Measurements from ENCODE around the gene RPS15. TPM values are rescaled to one million over a fixed set of nuclear protein-coding genes. Genes with fewer than 3 reads are reported as not detected.
A peak's percentile ranks its signal among the peaks of the same experiment; 100 is the strongest.

RPS15 gene
- total and polyA plus RNA-seq, 4 donors = 296 to 954 (median 414) TPM

- Histone ChIP-seq H3K9ac (ENCODE audit: low read depth in 1 of 2, low read length in 2 of 2) (no peak overlapping the region), H3K4me3 (ENCODE audit: low read depth in 1 of 3, low read length in 3 of 3) (no peak overlapping the region), H3K4me1 (ENCODE audit: control insufficient read depth in 4 of 4, insufficient read depth in 4 of 4, low read length in 3 of 4) (peaks cover 9 to 40% (median 27%) of the 10 kb centered on the region in 4 donors), H3K9me3 (ENCODE audit: control insufficient read depth in 4 of 4, low read length in 3 of 4) (no peaks in the 10 kb centered on the region), H3K27ac (ENCODE audit: low read depth in 1 of 2, low read length in 2 of 2) (no peak overlapping the region), H3K27me3 (ENCODE audit: control insufficient read depth in 4 of 4, insufficient read depth in 4 of 4, low read length in 3 of 4) (no peaks in the 10 kb centered on the region), H3K36me3 (ENCODE audit: control insufficient read depth in 4 of 4, insufficient read depth in 3 of 4, low read depth in 1 of 4, low read length in 3 of 4) (peaks cover 0 to 5% (median 2%) of the 10 kb centered on the region in 4 donors)
- no peak for TF ChIP-seq CTCF (IDR thresholded peaks at IDR 0.05; ENCODE audit: low read depth, low read length, missing input control)
- no peak for TF ChIP-seq RXRA (IDR thresholded peaks at IDR 0.05)
- TF ChIP-seq RAD21 (IDR thresholded peaks at IDR 0.05) = no peak
- no peak for TF ChIP-seq GABPA (IDR thresholded peaks at IDR 0.05 in 1 of 2, conservative IDR thresholded peaks at IDR 0.05 in 1 of 2)
- TF ChIP-seq FOXA2 (IDR thresholded peaks at IDR 0.05) = no peak
- TF ChIP-seq, protein P1, sequence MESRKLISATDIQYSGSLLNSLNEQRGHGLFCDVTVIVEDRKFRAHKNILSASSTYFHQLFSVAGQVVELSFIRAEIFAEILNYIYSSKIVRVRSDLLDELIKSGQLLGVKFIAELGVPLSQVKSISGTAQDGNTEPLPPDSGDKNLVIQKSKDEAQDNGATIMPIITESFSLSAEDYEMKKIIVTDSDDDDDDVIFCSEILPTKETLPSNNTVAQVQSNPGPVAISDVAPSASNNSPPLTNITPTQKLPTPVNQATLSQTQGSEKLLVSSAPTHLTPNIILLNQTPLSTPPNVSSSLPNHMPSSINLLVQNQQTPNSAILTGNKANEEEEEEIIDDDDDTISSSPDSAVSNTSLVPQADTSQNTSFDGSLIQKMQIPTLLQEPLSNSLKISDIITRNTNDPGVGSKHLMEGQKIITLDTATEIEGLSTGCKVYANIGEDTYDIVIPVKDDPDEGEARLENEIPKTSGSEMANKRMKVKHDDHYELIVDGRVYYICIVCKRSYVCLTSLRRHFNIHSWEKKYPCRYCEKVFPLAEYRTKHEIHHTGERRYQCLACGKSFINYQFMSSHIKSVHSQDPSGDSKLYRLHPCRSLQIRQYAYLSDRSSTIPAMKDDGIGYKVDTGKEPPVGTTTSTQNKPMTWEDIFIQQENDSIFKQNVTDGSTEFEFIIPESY (IDR thresholded peaks at IDR 0.05) = no peak
- no peak for TF ChIP-seq NR2F2 (IDR thresholded peaks at IDR 0.05)
- no peak for TF ChIP-seq JUND (IDR thresholded peaks at IDR 0.05)
- no peak for TF ChIP-seq HNF4A (conservative IDR thresholded peaks at IDR 0.05)
- TF ChIP-seq FOXA1 (IDR thresholded peaks at IDR 0.05) = no peak
- TF ChIP-seq, protein P2, sequence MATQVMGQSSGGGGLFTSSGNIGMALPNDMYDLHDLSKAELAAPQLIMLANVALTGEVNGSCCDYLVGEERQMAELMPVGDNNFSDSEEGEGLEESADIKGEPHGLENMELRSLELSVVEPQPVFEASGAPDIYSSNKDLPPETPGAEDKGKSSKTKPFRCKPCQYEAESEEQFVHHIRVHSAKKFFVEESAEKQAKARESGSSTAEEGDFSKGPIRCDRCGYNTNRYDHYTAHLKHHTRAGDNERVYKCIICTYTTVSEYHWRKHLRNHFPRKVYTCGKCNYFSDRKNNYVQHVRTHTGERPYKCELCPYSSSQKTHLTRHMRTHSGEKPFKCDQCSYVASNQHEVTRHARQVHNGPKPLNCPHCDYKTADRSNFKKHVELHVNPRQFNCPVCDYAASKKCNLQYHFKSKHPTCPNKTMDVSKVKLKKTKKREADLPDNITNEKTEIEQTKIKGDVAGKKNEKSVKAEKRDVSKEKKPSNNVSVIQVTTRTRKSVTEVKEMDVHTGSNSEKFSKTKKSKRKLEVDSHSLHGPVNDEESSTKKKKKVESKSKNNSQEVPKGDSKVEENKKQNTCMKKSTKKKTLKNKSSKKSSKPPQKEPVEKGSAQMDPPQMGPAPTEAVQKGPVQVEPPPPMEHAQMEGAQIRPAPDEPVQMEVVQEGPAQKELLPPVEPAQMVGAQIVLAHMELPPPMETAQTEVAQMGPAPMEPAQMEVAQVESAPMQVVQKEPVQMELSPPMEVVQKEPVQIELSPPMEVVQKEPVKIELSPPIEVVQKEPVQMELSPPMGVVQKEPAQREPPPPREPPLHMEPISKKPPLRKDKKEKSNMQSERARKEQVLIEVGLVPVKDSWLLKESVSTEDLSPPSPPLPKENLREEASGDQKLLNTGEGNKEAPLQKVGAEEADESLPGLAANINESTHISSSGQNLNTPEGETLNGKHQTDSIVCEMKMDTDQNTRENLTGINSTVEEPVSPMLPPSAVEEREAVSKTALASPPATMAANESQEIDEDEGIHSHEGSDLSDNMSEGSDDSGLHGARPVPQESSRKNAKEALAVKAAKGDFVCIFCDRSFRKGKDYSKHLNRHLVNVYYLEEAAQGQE (IDR thresholded peaks at IDR 0.05) = no peak
- no peak for TF ChIP-seq YY1 (IDR thresholded peaks at IDR 0.05)
- no peak for DNase-seq (ENCODE audit: low spot score)
- 67% methylated on average over 25 of the region's 25 CpGs for WGBS
Observed at GRCh38 chr19:1402411-1403070, 35.7 kb upstream of the RPS15 start.

DNA sequence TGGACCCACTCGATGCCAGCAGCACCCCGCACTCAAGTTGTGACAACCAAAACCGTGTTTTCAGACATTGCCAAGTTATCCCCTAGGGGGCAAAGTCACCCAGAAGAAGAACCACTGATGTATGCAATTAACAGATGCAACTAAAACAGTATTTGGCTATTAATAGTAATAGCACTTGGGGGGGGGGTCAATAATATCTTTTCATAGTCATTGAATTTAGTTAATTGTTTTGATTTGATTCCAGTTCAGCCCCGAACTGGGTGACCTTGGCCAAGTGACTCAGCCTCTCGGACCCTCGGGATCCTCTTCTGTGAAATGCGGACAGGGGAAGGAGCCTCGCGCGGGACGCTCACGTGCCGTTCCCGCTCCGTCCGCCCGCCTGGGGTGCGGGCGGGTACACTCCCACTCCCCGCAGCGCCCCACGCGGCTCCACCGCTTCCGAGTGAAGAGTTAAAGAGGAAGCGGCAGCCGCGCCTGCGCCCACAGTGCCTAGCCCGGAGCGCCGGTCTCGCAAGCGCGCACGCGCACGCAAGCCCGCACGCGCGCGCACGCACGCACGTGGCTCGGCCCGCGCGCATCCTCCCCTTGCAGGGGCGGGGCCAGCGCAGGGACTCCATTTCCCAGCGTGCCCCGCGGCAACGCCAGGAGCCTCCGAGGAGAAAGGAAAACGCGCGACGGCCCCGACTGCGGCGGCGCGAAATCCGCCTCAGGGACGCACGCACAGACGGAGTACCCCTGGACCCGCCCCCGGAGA, 31.2 kb upstream of the RPS15 start:
- peak; percentile 99 for DNase-seq (ENCODE audit: low spot score)
- peak; percentile 60 to 64 for TF ChIP-seq RAD21 (IDR thresholded peaks at IDR 0.05)
- peak; percentile 14 for TF ChIP-seq SP1 (IDR thresholded peaks at IDR 0.05)
- peak; percentile 39 for TF ChIP-seq CTCF (IDR thresholded peaks at IDR 0.05; ENCODE audit: low read depth, low read length, missing input control)
- TF ChIP-seq RXRA (IDR thresholded peaks at IDR 0.05) = peak in 1 of 2 donors; percentile 12
- TF ChIP-seq TAF1 (conservative IDR thresholded peaks at IDR 0.05) = no peak
- TF ChIP-seq FOXA1 (IDR thresholded peaks at IDR 0.05) = no peak
- TF ChIP-seq, protein P2 (IDR thresholded peaks at IDR 0.05) = peak; percentile 33
- TF ChIP-seq GABPA (IDR thresholded peaks at IDR 0.05 in 1 of 2, conservative IDR thresholded peaks at IDR 0.05 in 1 of 2) = no peak
- TF ChIP-seq HNF4A (conservative IDR thresholded peaks at IDR 0.05) = peak; percentile 13 to 58
- peak; percentile 47 for TF ChIP-seq YY1 (IDR thresholded peaks at IDR 0.05)
- Histone ChIP-seq H3K9me3 (ENCODE audit: control insufficient read depth in 4 of 4, low read length in 3 of 4) (no peaks in the 10 kb centered on the region), H3K9ac (ENCODE audit: low read depth in 1 of 2, low read length in 2 of 2) (peak overlapping the region; percentile 41 to 67), H3K27ac (ENCODE audit: low read depth in 1 of 2, low read length in 2 of 2) (peak overlapping the region; percentile 82 to 84), H3K27me3 (ENCODE audit: control insufficient read depth in 4 of 4, insufficient read depth in 4 of 4, low read length in 3 of 4) (no peaks in the 10 kb centered on the region), H3K36me3 (ENCODE audit: control insufficient read depth in 4 of 4, insufficient read depth in 3 of 4, low read depth in 1 of 4, low read length in 3 of 4) (no peaks in the 10 kb centered on the region), H3K4me3 (ENCODE audit: low read depth in 1 of 3, low read length in 3 of 3) (peak overlapping the region; percentile 70 to 98 (median 77)), H3K4me1 (ENCODE audit: control insufficient read depth in 4 of 4, insufficient read depth in 4 of 4, low read length in 3 of 4) (peaks cover 20 to 48% (median 40%) of the 10 kb centered on the region in 4 donors)
- under 1% methylated on average over 72 of the region's 72 CpGs for WGBS
